Nephron progenitor cell (in vitro differentiated cells): ENCODE measurements around the gene STRIP1.

Experiments used
- DNase-seq: peaks from one replicate; pipeline ENCODE4 v3.0.0; 2021
- H3K27ac Mint-ChIP-seq: 2 replicates; pipeline ENCODE4 v1.8.0; 2021; ENCODE audit warnings: mild to moderate bottlenecking, moderate library complexity, mixed read lengths
- H3K27me3 Mint-ChIP-seq: 2 replicates; pipeline ENCODE4 v1.8.0; 2021; ENCODE audit warnings: mild to moderate bottlenecking, low read depth, mixed read lengths; ENCODE audit not compliant: poor library complexity
- H3K36me3 Mint-ChIP-seq: 2 replicates; pipeline ENCODE4 v1.8.0; 2021; ENCODE audit warnings: low read depth, mixed read lengths
- H3K4me1 Mint-ChIP-seq: 2 replicates; pipeline ENCODE4 v1.8.0; 2021; ENCODE audit warnings: mixed read lengths
- H3K4me3 Mint-ChIP-seq: 2 replicates; pipeline ENCODE4 v1.8.0; 2021; ENCODE audit warnings: mild to moderate bottlenecking, moderate library complexity, mixed read lengths
- H3K9me3 Mint-ChIP-seq: 2 replicates; pipeline ENCODE4 v1.8.0; 2021; ENCODE audit warnings: mild to moderate bottlenecking, moderate library complexity, mixed read lengths
- CTCF ChIP-seq: fragments of 200-600 bp; sonication (generic); IDR thresholded peaks from 2 replicates; pipeline ENCODE4 v1.5.0; 2021; ENCODE audit warnings: antibody characterized with exemption

STRIP1 gene

GRCh38 chr1:110056776-110057175, 22.4 kb downstream of the STRIP1 start:
- Mint-ChIP-seq H3K9me3 (no peaks in the 10 kb centered on the region), H3K4me3 (no peak overlapping the region), H3K4me1 (peaks cover 86% of the 10 kb centered on the region), H3K27me3 (no peaks in the 10 kb centered on the region), H3K27ac (no peak overlapping the region), H3K36me3 (peaks cover 55% of the 10 kb centered on the region)
- DNase-seq = no peak
- TF ChIP-seq CTCF = no peak

- peaks cover 50% of the 10 kb centered on the region for H3K36me3 Mint-ChIP-seq
- H3K4me3 Mint-ChIP-seq = peak overlapping the region; percentile 48
- no peaks in the 10 kb centered on the region for H3K27me3 Mint-ChIP-seq
- no peak for DNase-seq
- no peaks in the 10 kb centered on the region for H3K9me3 Mint-ChIP-seq
- no peak for TF ChIP-seq CTCF
- H3K27ac Mint-ChIP-seq = peak overlapping the region; percentile 80
- peaks cover 88% of the 10 kb centered on the region for H3K4me1 Mint-ChIP-seq
These were observed 23.6 kb downstream of the STRIP1 start for GRCh38 chr1:110057963-110058518.

- peak overlapping the region; percentile 48 for H3K4me3 Mint-ChIP-seq
These were observed 24.2 kb downstream of the STRIP1 start for GRCh38 chr1:110058591-110058990.

GRCh38 chr1:110059133-110059863, 24.9 kb downstream of the STRIP1 start:
- DNase-seq = peak; percentile 58
- no peaks in the 10 kb centered on the region for H3K9me3 Mint-ChIP-seq
- H3K27me3 Mint-ChIP-seq = peaks cover 8% of the 10 kb centered on the region
- no peak for TF ChIP-seq CTCF
- peak overlapping the region; percentile 77 for H3K27ac Mint-ChIP-seq
- peaks cover 83% of the 10 kb centered on the region for H3K4me1 Mint-ChIP-seq
- peaks cover 41% of the 10 kb centered on the region for H3K36me3 Mint-ChIP-seq
- H3K4me3 Mint-ChIP-seq = peak overlapping the region; percentile 48

More at GRCh38 chr1:110058591-110058990, 24.2 kb downstream of the STRIP1 start:
- peak overlapping the region; percentile 69 for H3K27ac Mint-ChIP-seq
- TF ChIP-seq CTCF = no peak
- no peaks in the 10 kb centered on the region for H3K9me3 Mint-ChIP-seq
- H3K36me3 Mint-ChIP-seq = peaks cover 48% of the 10 kb centered on the region
- peaks cover 87% of the 10 kb centered on the region for H3K4me1 Mint-ChIP-seq
- no peak for DNase-seq
- peaks cover 2% of the 10 kb centered on the region for H3K27me3 Mint-ChIP-seq

GRCh38 chr1:110060034-110060661, 25.7 kb downstream of the STRIP1 start:
- peaks cover 80% of the 10 kb centered on the region for H3K4me1 Mint-ChIP-seq

More at GRCh38 chr1:110060034-110060661, 25.7 kb downstream of the STRIP1 start:
- H3K36me3 Mint-ChIP-seq = peaks cover 38% of the 10 kb centered on the region
- TF ChIP-seq CTCF = peak; percentile 59
- peaks cover 17% of the 10 kb centered on the region for H3K27me3 Mint-ChIP-seq
- no peaks in the 10 kb centered on the region for H3K9me3 Mint-ChIP-seq
- DNase-seq = peak; percentile 52
- H3K4me3 Mint-ChIP-seq = no peak overlapping the region
- no peak overlapping the region for H3K27ac Mint-ChIP-seq
